Fibroblast of mammary gland (primary cell): ENCODE data around the gene ARHGAP15.

Experiments
- DNase-seq: peaks from one replicate; pipeline ENCODE4 v3.0.0-alpha.2; 2010; ENCODE audit warnings: low read depth
- H3K4me3 ChIP-seq: 2 replicates; pipeline ENCODE4 v1.5.1; 2011; ENCODE audit warnings: low read depth, mild to moderate bottlenecking, low read length, moderate library complexity; ENCODE audit not compliant: control insufficient read depth
- TF ChIP-seq, protein P1 (sequence below): conservative IDR thresholded peaks from 2 replicates; pipeline ENCODE4 v1.5.1; 2011; ENCODE audit warnings: low read depth, low read length, inconsistent platforms; ENCODE audit not compliant: control insufficient read depth, insufficient read depth

Gene ARHGAP15

DNA sequence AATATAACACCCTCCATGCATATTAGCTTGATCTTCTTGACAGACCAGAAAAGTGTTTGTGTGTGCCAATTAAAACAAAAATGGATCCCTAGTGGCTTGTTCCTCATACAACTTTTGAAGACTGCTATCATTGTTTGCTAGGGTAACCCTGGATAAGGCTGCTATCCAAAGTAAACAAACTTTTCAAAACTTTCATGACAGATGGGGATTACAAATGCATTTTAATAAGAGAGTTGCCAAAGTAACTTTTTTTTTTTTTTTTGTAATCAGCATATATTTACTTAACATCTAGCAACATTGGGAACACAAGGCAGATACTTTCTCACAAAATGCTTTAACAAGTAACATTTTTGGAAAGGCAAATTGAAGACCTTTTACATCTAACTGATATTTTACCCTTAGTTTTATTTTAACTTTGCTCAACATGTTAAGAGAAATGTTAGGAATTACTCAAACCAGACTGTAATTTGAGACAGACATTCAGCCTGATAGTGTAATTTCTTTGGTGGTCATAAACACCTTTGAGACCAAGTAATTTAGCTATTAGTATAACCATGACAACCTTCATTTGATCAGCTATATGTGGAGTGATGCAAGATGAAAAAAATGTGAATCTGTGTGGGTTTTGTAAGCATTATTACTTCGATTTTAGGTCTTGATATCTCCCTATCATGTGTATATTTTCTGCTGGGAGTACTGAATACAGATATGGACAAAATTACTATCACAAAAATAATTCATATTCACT lies 300.9 kb downstream of the ARHGAP15 start:
- DNase-seq, result peak; percentile 38
- TF ChIP-seq, protein P1, sequence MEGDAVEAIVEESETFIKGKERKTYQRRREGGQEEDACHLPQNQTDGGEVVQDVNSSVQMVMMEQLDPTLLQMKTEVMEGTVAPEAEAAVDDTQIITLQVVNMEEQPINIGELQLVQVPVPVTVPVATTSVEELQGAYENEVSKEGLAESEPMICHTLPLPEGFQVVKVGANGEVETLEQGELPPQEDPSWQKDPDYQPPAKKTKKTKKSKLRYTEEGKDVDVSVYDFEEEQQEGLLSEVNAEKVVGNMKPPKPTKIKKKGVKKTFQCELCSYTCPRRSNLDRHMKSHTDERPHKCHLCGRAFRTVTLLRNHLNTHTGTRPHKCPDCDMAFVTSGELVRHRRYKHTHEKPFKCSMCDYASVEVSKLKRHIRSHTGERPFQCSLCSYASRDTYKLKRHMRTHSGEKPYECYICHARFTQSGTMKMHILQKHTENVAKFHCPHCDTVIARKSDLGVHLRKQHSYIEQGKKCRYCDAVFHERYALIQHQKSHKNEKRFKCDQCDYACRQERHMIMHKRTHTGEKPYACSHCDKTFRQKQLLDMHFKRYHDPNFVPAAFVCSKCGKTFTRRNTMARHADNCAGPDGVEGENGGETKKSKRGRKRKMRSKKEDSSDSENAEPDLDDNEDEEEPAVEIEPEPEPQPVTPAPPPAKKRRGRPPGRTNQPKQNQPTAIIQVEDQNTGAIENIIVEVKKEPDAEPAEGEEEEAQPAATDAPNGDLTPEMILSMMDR, result no peak
- no peak overlapping the region for H3K4me3 ChIP-seq

DNA sequence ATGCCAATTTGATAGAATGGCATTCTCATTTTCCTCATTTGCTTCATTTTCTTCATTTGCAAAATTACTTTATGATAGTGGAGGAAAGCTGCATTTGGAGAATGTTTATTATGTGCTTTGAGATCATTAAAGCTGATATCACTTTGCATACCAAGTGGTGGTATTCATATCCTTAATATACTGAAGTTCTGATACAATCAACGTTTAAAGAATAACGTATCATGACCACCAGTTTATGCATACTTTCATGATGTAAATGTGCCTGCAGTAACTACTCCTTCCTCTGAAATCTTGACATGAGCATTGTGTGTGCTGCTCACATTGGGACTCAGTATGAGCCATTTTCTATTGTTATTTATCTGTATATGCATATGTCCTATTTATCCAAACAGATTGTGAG lies 302.1 kb downstream of the ARHGAP15 start:
- TF ChIP-seq, protein P1, result no peak
- DNase-seq, result no peak
- no peak overlapping the region for H3K4me3 ChIP-seq

DNA sequence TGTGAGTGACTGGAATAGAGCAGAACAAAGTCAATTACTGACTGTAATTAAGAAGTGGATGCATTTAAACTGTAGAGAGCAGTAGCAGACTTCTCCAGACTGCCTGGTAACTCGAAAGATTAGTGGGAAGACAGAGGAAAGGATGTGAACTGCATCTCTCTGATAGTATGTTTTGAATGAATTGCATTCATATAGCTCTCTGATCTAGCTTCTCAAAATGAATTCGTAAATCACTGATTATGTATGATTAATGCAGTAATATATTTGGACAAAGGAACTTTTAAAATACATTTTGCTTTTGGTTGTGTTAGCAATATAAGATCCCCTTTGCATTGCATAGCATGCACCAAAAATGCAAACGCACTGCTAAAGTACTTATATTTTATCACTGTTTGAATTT lies 304.0 kb downstream of the ARHGAP15 start:
- H3K4me3 ChIP-seq, result no peak overlapping the region
- no peak for DNase-seq
- TF ChIP-seq, protein P1, result no peak

DNA sequence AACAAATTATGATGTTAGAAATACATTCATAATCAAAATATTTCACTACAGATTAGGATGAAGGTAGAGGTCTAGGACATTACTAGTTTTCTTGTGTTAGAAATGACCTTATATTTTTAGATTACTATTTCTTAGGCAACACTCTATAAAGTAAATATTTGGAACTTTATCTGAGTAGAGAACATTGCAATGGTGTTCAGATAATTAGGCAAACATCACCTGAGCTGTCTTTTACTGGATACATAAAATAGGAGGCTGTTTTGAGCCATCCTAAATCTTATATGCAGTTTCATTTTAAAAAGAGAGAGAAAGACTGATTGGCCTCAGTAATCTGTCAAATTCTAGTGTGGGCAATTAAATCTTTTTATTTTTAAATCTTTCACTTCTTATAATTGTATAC lies 304.6 kb downstream of the ARHGAP15 start:
- no peak overlapping the region for H3K4me3 ChIP-seq
- no peak for DNase-seq
- TF ChIP-seq, protein P1, result no peak

DNA sequence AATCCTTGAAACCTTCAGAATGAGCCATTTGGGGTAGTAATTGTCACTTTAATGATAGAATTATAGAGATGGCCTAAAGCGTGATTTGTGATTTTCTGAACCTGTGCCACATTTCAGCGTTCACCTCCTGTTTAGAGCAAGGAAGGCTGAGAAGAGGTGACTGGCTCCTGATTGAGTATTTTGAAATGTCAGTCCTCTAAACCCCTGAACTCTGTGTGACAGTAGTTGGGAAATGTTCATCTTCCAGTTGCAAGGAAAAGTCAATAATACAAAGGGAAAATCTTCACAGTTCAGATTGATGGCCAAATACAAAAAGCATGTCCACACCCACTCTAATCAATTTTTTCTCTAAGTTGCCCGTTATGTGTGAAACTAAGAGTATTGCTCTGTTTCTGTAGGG lies 305.2 kb downstream of the ARHGAP15 start:
- TF ChIP-seq, protein P1, result no peak
- no peak for DNase-seq
- no peak overlapping the region for H3K4me3 ChIP-seq

DNA sequence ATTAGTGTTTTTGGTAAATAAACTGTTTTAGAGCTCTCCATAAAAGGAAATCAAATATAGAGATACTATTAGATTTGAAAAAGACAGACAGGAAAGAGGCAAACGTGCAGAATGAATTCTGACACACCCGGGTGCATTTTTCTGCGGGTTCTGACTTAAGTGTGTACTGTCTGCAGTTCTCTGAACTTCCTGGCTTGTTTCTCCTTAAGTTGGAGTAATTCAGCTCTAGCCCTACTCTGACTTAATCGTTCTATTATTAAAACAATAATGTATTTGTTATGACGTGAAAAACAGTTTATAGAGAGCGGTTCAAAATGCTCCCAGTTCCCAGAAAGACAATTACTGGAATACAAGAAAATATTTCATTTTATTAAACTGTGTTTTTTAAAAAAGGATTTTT lies 305.9 kb downstream of the ARHGAP15 start:
- H3K4me3 ChIP-seq, result no peak overlapping the region
- no peak for DNase-seq
- TF ChIP-seq, protein P1, result no peak

DNA sequence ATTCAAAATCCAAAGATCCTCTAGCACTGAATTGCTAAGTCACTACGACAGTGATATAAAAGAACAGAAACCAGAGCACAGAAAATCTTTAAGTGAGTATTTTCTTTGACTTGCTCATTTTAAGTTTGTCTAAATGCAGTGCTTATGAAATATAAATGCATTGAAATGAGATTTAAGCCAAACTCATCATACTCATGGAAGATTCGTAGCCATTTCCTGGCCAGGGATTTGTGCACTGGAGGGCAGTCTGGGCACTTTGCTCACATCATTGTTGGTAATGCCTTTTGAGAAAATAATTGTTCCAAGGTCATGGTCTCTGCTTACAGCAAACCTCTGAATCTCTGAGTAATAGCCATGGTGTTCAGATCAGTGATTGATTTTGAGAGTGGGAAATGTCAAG lies 307.7 kb downstream of the ARHGAP15 start:
- TF ChIP-seq, protein P1, result no peak
- H3K4me3 ChIP-seq, result no peak overlapping the region
- no peak for DNase-seq
